Measurements from ENCODE around the gene F11.

DNA sequence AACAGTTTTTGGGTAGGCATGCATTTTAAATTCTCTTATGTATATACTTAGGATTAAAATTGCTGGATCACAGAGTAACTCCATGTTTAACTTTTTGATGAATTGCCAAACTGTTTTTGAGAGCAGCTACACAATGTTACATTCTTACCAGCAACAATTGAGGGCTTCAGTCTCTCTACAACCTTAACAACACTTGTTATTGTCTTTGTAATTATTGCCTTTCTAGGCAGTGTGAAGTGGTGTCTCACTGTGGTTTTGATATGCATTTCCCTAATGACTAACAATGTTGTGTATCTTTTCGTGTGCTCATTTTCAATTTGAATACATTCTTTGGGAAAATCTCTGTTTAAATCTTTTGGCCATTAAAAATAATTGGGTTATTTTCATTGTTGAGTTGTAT lies 17.3 kb upstream of the F11 start:
- no peak for TF ChIP-seq CTCF (IDR thresholded peaks at IDR 0.05; ENCODE audit: low read depth, low read length, poor library complexity, severe bottlenecking)
- TF ChIP-seq EZH2phosphoT487 (IDR thresholded peaks at IDR 0.05; ENCODE audit: borderline replicate concordance, low read length) = no peak
